Measurements from ENCODE around the gene TEX38.

- TF ChIP-seq NR2F2 (IDR thresholded peaks at IDR 0.05) (no peak), CTCF (IDR thresholded peaks at IDR 0.05; ENCODE audit: low read depth, low read length, missing input control) (no peak)
Observed at GRCh38 chr1:46630719-46631118, 40.9 kb upstream of the TEX38 start.
